Suppressor macrophage treated with lipopolysaccharide for 1 hour (primary cell): ENCODE data around the gene MTMR6.

Experiments used
- DNase-seq, 3 donors: peaks; one replicate each; pipeline ENCODE4 v3.0.0-alpha.2; 2020 to 2022

MTMR6 gene

DNA sequence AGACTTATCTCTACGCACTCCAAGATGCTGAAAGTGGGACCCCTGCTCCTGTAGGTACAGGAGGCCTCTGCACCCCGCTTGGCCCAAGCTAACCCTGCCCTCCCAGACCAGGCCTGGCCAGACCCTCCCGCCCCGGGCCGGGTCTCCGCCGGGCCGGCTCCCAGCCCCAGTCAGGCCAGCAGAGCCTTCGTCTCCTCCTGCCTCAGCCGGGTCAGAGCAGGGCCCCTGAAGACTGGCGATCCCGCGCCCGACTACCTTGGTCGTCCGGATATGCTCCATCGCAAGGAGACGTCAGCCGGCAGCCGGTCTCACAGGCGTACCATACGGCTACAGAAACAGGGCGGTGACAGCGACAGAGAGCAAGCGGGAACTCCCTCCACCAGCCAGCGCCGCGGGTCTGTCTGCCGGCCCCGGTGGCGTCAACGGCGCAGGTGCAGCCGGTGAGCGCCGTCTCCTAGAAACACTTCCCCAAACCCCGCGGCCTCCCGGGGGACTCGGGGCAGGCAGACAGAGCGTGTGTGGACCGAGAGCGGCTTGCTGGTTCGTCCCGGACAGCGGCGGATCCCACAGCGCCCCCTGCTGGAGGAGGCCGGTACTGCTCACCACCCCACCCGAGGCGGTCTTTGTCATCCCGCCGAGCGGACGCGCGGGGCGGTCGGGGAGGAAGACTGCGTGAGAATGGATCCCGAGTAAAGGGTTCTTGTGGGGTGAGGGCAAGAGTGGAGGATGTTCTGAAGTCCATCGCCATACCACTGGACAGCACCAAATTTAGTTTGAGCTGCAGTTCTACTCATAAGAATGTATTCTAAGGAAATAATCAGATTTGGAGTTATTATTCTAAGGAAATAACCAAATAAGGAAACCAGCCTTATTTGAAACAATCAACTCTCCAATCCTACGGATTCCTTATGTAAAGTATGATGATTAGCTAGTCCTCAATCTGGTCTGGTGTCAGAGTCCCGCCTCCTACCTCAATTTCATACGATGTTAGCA lies at the start of gene MTMR6:
Gene MTMR6, minus strand, starts transcription at position 520 of the 993 bp plus-strand sequence. Its CDS starts 241 bp downstream, at position 279.
- peak; percentile 88 to 94 (median 94) for DNase-seq

DNA sequence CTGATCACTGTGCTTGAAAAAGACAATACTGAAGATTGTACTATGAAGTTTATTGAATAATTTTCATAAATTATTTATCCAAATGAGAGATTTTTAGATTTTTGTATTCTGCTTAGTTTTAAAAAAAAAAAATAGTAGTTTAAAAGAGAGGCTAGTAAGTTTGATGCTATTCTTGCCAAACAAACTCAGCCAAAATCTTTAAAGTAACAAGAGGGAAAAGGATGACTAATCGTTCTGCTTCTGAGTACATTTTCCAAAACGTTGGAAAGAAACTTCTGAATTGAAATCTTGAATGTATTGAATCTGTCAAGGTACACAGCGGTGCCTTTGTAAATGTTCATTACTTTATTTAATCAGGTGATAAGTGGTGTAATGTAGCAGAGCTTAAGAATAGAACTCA lies 48.6 kb upstream of the MTMR6 start:
- DNase-seq: no peak

DNA sequence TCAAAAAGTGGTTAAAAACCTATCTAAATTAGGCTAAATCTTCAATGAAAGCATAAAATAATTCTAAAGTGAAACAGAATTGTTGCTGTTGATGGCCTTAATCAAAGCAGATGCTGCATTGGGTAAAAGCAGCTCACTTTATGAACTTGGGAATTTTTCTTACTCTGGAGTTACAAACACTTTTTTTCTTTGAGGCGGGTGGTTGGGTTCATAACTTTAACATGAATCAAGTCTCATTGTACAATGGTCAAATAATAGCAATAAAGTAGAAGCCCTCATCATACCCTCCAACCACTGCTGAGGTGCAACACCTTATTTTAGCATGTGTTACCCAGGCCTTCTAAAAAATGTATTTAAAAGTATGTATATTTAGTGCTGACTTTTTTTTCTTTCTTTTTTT lies 43.3 kb upstream of the MTMR6 start:
- no peak for DNase-seq

DNA sequence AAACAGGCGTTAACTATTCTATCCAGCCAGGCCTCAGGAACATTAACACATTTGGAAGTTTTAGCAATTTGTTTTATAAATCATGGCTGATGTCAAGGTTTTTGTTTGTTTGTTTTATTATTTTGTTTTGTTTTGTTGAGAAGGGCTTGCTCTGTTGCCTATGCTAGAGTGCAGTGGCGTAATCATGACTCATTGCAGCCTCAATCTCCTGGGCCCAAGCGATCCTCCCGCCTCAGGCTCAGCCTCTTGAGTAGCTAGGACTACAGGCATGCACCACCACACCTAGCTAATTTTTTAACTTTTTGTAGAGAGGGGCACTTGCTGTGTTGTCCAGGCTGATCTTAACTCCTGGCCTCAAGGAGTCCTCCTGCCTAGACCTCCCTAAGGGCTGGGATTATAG lies 42.4 kb upstream of the MTMR6 start:
- peak in 2 of 3 donors; percentile 7 to 12 for DNase-seq

DNA sequence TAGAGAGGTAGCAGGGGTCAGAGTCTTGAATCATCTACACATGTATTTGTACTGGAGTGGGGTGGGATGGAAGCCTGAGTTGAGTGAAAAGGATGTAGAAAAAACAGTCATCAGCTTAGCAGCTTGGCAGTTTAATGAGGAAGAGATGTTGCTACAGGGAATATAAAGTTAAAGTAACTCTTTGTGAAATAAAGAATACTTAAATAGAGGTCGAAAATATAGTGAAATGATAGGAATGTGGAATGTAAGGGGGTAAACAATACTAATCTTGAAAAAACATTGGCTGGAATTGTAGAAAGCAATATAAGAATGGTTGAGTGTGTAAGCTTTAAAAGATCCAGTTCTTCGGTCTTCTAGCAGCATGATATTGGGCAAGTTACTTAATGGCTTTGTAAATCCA lies 36.8 kb upstream of the MTMR6 start:
- DNase-seq: no peak

DNA sequence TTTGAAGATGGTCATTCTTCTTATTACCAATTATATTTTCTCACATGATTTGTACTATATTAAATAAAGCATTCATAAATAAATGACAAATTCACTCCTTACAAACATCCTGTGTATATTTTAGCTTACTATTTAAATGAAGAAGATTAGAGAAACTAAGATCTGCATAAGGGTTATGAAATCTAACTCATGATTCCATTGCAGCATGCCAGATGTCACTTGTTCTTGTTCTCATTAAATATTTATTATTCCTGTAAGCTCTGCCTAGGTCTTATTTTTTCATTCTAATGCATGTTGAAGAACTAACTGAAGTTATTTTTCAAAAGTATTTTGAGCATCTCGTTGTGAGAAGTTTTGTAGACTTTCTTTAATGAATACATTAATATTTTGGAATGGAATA lies 32.5 kb upstream of the MTMR6 start:
- peak in 2 of 3 donors; percentile 7 to 26 for DNase-seq

DNA sequence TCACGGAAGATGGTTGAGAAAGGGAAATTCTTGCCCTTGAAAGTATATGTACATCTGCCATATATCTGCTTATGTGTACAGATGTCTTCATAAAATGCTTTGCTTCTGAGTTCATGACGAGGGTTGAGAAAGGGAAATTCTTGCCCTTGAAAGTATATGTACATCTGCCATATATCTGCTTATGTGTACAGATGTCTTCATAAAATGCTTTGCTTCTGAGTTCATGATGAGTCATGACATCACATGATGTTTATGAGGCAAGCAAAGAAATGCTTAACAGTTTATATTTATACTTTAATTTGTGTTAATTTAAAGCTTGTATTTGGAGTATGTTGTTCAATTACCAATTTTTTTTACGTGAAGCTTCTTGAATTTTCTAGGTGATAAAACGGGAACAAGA lies 31.7 kb upstream of the MTMR6 start:
- peak; percentile 40 to 67 (median 64) for DNase-seq

DNA sequence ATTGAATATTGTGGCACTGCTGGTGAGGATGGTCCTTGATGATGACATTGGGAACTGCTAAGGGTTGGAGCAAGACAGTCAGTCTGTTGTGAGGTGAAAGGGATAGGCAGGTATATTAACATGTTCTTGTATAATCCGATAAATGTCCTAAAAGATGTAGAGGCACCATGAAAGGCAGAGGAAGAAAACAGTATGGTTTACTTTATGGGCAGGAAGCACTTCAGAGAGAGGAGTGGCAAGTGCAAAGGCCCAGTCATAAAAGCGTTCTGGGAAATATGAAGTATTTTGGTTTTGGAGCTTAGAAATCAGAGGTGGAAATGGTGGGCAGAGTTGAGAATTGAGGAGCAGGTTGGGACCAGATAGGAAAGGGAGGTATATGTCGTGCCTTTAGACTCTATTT lies 23.6 kb upstream of the MTMR6 start:
- DNase-seq: no peak

DNA sequence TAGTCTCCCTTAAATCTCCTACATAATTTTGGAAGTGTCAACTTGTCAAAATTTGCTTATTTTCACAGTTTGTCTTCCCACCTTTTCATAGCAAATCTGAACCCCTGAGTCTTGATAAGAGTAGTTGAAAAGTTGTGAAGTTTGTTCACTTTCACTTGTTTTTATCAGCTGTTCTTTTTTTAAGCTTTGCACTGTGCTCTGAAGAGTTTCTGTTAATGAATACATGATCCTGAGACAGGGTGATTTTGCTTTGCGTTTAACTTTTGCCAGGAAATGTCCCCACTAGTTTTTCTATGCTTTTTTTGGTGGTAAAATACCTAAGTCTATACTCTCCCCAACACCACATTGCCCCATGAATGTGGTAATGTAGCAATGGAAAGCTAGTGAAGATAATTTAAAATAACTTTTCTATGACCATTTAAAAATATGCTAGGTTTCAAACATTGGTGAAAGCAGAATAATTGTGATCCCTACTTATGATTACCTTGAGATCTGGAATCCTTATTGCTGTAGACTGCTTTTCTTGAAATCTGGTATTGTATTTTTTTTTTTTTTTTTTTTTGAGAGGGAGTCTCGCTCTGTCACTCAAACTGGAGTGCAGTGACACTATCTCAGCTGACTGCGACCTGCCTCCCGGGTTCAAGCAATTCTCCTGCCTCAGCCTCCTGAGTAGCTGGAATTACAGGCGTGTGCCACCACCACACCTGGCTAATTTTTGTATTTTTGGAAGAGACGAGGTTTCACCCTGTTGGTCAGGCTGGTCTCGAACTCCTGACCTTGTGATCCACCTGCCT lies 19.6 kb upstream of the MTMR6 start:
- no peak for DNase-seq

DNA sequence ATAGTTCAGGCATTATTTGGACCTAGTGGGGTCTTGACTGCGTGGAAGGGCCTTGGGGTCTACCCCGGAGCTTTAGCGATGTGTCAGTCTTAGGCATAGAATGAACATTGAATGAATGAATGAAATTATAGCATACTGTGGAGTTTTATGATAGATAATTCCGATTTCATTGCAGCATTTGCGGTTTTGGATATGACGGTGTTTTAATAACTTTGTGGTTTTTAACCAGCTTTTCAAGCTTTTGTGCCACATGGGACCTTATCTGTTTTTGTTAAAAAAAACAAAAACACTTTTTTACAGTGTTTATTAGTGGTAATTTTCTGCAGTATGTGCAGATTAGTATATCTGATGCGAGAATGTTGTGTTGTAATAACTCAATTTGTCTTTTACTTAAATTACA lies 14.8 kb upstream of the MTMR6 start:
- no peak for DNase-seq

DNA sequence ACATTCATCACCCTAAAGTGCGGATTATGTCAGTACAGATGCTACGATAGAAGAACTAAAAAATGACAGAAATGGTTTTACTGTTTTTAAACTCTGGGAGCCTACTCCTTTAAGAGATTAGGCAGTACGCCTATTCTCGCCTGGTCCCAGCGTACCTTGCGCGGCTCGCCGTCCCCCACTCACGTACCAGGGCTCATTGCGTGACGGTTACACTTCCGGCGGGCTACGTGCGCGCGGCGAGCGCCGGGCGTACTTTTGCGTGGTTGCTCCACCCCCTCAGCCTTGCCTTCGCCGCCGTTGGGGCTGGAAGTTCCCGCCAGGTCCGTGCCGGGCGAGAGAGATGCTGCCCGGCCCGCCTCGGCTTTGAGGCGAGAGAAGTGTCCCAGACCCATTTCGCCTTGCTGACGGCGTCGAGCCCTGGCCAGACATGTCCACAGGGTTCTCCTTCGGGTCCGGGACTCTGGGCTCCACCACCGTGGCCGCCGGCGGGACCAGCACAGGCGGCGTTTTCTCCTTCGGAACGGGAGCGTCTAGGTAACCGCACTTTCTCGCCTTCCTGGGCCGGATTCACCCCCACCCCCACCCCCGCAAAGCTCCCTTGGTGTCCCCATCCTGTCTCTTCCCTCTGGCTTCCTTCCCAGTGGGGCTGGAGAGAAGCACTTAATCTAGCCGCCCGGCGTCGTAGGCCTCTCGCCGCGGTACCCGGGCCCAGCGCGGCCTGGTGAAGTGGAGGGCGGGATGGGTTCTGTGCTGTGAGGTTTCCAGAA lies 14.2 kb upstream of the MTMR6 start, which contains the start of gene NUP58:
Gene NUP58, plus strand, starts transcription at position 279 of the 767 bp plus-strand sequence. Its CDS starts 149 bp downstream, at position 428.
- peak; percentile 96 to 97 (median 97) for DNase-seq

DNA sequence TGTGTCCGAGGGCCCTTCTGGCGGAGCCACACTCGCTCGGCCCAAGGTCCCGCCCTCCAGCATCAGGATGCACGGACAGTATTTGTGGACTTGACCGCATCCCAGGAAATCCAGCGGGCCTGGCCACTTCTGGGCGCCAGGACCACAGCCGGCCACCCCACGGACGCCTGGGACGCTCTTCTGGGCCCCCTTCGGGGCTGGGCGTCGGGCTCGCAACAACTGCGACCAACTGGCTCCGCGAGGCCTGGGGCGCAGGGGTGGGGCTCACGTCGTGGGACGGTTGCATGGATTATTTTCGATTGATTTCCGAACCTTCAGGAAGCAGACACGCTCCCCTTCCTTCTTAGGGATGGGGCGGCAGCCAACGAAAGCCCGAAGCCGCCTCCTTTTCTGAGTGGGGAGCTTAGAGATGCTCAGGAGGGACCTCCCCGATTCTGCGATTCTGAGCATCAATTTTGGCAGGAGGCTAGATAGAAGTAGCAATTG lies 13.6 kb upstream of the MTMR6 start:
- peak in 1 of 3 donors; percentile 18 for DNase-seq

DNA sequence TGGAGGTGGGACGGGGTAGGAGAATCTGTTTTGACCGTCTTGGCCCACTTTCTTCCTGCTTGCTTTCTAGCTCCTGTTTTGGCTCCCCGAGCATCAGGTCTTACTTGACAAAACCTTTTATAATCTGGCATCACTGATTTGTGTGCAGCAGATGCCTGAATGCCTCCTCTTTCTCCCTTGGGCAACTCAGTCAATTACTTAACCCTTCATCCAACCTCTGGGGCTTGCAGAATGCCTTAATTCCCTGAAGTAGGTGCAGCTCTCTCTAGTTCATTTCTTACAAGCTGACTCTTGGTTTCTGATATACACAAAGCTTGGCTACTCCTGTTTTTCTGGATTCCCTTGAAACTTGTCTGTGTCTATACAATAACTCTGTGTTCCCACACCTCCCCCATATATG lies 8.4 kb upstream of the MTMR6 start:
- no peak for DNase-seq

DNA sequence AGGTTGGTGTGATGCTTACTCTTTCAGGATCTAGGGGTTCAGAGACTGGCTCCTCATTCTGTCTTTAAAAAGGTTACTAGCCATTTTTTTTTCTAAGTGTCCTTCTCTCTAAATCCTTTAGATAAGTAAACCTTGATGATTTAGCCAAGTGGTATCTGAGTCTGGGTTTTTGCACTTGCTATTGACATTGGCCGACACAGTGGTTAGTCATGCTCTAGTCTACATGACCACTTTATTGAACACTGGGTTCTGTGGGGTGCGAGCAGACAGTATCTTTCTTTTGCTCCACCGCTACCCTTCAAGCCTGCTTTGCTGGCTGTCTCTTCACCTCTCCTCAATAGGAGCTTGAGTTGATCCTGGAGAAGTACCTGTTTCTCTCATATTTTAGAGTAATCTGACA lies 7.9 kb upstream of the MTMR6 start:
- DNase-seq: no peak

DNA sequence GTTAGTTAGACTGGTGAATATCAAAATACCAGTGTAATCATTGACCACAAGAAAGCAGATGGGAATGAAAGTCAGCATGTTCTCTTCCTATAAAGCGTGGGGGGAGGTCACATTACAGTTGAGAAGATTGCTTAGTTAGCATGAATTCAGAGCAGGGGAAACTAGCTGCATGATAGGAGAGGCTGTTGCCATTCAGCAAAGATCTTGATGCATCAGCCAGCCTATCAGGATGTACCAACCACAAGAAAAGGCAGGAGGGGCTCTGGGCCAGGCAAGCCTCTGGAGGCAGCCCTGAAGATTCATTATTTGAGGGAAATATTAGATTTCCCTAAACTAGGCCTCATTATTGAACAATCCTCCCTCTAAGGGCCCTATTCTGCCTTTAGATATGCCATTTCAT lies 5.0 kb upstream of the MTMR6 start:
- peak; percentile 55 to 81 (median 55) for DNase-seq

DNA sequence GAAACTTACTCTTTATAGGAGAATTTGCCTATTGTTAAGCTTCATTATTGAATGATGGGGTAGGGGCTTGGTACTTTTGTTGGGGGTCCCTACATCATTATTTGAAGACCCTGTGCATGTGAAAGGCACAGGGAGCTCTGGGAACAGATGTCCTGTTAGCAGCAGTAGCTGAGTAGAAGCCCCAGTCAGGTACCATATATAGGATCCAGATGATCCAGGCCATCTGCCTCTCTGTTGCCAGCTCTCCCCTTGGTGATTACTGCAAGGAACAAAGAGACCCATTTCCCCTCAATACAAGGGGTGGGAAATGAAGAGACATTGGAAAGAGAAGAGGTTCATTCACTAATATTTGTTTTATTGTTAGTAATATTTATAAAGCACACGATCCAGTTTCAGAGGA lies 4.4 kb upstream of the MTMR6 start:
- no peak for DNase-seq

DNA sequence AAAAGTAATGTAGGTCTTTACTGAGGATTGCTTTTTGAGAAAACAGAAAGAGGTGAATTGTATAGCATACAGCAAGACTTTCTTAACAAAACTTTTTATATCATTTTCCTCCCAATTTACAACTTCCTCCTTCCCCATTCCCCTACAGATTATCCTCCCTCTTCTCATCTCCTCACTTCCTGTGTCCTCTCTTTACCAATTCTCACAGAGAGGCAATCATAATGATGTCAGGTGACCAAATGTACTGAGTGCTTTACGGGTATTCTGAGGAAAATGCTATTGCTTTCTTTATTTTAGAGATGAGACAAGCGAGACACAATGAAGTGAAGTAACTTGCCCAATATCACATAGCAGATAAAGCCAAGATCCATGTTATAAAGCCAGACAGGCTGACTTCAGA lies 1.7 kb upstream of the MTMR6 start:
- DNase-seq: peak in 1 of 3 donors; percentile 46

DNA sequence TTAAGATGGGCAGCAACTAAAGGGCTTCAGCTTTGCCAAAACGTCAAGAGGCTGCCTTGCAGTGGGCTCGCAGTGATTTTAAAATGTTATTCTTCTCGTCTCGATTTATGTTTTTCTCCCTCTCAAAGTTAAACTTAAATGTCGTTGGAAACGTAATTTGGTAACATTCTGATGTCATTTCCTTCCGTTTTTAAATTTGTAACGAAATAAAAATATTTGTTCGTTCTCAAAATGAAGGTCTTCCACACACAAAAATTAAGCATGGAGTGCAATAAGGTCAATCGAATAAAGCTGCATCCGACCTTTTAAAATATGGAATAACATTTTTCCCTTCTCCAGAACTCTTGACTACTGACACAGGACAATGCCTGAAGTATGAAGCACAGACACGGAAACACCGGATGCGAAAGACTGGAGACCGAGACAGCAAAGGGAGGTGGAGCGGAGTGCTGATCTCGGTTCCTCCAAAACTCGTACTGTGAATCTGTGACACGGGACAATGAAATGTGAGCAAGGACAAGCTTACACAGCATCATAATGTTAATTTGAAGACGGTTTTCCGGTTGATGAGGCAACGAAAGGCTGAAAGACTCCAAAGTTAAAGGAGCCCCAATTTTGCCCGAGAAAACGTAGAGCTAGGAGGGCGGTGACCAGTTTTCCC lies 850 bp downstream of the MTMR6 start:
- DNase-seq: peak; percentile 62 to 72 (median 64)

DNA sequence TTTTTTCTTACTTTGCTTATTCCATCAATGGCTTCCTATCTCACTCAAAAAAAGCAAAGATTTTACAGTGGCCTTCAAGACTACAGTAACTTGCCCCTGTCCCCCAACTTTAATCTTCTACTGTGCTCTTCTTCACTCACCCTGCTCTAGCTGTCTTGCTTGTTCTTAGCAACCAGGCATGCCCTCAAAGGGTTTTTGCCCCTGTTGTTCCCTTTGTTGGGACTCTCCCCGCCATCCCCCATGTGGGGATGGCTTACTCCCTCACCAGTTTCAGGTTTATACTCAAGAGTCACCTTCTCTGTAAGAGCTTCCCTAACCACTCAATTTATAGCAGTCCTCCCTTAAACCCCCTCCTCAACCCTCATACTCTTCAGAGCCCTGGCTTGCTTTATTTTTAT lies 5.4 kb downstream of the MTMR6 start:
- DNase-seq: no peak

DNA sequence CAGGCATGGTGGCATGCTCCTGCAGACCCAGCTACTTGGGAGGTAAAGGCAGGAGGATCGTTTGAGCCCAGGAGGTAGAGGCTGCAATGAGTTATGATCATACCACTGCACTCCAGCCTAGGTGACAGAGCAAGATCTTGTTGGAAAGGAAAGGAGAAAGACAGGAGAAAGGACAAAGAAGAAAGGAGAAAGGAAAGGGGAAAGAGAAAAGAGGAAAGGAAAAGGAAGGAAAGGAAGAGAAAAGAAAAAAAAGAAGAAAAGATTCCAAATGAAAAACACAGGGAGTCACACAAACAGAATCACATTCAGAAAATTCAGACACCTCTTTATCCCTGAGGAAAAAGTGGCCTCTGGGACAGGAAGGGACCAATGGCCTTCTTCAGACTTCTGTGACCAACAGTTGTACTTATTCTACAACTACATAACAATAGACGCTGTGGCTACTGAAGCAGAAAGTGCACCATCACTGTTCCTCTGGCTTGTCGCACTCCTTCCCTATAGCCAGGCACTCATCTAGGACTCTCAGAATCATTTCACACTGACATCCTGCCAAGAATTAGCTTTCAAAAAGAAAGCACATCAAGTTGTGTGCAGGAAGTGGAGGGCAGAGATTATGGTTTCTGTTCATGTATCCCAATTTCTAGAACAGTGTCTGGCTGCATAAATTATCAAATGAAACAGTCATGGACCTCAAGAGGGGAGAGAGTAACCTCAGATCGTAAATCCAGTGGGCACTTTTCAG lies 5.9 kb downstream of the MTMR6 start:
- no peak for DNase-seq

DNA sequence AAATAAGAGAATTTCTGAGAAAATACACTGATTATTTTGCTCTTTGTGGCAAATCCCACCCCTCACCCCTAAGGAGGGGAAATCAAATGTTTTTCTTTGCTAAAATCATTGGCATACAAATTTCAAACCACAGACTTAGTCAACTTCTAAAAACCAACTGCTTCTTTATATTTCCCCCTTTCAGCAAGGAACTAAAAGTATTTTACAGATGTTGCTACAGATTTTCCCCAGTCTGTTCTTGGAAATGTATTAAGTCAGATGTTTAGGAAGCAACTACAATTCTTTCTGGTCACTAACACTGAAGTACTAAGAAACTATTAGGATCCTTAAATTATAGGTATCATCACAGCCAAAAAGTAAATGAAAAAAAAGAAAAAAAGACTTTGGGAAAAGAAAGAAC lies 6.9 kb downstream of the MTMR6 start:
- peak in 2 of 3 donors; percentile 25 to 59 for DNase-seq
